GM19193 (cell line): ENCODE data around the gene ESYT2.

Source experiments
- POLR2A ChIP-seq: IDR thresholded peaks from 4 replicates; pipeline ENCODE4 v1.6.1; 2011; ENCODE audit not compliant: insufficient read depth, insufficient read length; ENCODE audit errors: extremely low read depth

The ESYT2 gene

GRCh38 chr7:158740657-158741293 lies 88.5 kb downstream of the ESYT2 start:
- no peak for TF ChIP-seq POLR2A

DNA sequence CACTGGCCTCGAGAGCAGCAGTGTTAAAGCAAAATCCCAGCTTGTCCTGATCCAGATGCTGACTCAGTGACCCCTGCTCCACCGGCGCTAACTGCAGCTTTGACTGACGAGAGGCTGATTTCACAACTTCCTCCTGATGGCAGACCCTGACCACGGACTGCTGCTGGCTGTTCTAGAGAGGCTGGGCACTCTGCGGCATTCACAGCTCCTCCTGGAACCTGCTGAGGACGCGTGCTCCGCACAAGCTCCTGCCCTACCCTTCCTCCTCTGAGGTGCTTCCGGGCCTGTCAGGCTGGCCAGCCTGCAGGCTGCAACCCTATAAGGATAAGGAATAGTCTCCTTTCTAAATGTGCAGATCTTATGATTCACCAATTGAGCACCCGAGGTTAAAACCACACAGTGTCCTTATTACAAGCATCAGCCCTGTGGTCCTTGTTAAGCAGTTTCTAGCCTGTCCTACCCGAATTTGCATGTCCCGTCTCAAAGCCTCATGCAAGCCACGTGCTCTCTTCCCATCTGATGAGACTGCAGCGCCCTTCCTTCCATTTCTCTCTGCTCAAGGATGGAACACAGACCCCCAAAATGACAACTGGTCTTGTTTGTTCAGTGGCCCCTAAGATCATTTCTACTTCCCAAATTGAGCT lies 89.2 kb downstream of the ESYT2 start:
- no peak for TF ChIP-seq POLR2A

DNA sequence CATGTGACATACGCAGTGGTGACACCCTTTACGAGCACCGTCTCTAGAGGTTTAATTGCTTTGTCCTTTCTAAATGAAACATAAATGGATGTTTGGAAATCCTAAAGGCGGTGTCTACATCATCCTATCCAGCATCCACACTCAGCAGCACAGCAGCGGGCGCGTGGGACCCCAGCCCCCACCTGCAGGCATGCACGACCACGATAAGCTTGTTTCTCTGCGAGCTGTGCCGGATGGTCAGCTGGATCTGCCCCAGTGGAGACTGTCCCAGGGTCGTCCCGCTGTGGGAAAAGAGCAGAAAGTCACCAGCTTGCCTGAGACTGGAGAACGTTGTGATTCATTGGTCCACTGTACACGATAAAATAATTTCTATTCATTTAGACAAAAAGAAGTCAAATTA lies 90.5 kb downstream of the ESYT2 start:
- TF ChIP-seq POLR2A, result no peak

GRCh38 chr7:158737064-158737695 lies 92.1 kb downstream of the ESYT2 start:
- no peak for TF ChIP-seq POLR2A

DNA sequence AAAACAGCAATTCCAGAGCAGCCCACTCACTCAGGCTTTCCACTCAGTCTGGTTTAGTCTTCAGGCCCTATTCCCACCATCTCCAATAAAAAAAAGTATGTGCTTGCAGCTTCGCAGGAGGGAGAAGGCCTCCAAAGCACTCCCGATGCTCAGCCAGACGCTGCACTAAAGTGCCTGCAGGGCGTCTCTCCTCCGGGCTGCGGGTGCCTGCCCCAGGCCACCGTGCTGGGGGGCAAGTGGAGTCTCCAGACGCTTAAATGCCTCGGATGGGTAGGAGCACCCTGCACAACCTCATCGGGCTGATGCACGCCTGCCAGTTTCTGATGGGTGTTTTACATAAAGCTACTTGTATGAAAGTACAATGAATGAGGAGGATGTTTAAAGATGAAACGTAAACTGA lies 93.4 kb downstream of the ESYT2 start:
- TF ChIP-seq POLR2A, result no peak

- TF ChIP-seq POLR2A, result no peak
Measured at GRCh38 chr7:158734861-158735260, 94.4 kb downstream of the ESYT2 start.

DNA sequence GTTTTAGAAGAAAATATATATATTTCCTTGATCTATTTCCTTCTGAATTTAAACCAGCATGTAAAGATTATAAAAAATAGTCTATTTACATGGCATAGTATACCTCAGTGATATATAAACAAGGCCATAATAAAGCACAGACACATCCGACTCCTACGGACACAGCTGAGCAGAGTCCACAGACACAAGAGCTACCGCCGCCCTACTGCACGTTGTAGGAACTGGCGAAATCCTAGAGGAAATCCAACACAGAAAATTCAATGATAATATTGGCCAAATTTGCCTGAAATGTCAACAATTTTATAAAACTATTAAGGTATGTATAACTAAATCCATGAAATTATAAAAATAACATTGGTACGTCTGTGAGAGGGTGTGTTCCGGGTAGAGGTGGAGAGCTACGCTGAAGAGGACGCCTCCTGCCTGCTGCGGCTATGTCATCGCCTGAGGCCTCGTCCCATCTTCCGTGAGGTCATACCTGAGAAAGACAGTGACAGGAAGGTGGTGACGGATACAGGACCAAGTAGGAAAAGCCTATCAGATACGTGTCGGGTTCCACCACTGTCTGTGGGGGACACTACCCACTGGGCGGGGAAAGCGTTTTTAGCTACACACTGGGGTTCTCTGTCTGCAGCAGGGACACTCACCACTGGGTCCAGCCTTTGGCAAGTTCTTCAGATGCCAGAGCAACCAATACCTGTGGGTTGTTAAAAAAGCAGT lies 95.4 kb downstream of the ESYT2 start:
- TF ChIP-seq POLR2A, result no peak

DNA sequence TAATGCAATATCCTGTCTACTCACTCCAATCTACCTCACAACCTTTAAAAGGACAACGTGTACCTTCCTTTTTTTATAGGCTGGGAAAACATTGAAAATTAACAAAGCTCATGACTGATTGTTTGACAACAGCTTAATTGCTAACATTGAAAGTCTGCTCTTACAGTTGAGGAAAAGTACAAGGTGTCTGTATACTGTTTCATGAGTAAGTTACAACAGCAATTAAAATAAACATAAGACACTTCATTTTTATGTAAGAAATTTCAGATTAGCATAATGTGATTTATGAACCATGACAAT lies 96.1 kb downstream of the ESYT2 start:
- TF ChIP-seq POLR2A, result no peak

GRCh38 chr7:158732494-158733219 lies 96.7 kb downstream of the ESYT2 start:
- TF ChIP-seq POLR2A, result no peak

GRCh38 chr7:158731761-158732160 lies 97.5 kb downstream of the ESYT2 start:
- no peak for TF ChIP-seq POLR2A

DNA sequence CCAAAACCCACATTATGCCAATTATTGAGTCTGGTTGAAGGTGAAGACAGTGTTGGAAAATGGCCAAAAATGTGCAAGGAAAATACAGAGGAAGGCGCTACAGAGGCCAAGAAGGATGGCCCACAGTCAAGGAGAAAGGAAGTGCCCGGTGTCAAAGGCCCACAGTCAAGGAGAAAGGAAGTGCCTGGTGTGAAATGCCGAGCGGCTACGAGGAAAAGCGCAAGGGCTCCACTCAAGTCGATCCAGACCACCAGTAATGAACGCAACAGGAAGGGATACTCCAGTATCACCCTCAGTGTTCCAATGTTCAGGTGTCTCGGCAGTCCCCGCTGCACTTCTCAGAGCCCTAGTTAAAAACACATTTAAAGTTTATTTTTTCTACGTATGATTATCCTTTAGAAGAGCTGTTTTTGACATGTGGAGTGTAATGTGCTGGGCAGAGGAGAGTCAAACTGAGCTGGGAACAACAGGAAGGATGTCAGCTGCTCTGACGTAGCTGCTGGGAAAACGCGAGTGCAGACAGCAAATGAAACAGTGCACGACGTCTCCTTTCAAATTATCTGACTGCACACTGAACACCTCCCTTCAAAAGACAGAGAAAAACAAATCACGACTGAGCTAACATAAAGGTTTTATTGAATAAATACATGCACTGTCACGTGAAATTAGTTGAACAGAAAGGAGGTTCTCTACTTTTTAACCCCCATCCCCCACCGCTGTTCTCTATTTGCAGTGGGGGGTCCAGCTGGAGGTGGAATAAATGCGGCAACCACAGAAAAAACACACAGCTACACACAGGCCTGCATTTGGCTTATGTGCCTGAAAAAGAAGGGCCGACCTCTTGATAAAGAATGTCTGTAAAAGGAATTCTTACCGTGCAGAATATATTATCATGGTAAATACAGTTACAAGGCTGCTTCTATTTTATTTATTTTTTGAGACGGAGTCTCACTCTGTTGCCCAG lies 98.6 kb downstream of the ESYT2 start:
- TF ChIP-seq POLR2A, result no peak

DNA sequence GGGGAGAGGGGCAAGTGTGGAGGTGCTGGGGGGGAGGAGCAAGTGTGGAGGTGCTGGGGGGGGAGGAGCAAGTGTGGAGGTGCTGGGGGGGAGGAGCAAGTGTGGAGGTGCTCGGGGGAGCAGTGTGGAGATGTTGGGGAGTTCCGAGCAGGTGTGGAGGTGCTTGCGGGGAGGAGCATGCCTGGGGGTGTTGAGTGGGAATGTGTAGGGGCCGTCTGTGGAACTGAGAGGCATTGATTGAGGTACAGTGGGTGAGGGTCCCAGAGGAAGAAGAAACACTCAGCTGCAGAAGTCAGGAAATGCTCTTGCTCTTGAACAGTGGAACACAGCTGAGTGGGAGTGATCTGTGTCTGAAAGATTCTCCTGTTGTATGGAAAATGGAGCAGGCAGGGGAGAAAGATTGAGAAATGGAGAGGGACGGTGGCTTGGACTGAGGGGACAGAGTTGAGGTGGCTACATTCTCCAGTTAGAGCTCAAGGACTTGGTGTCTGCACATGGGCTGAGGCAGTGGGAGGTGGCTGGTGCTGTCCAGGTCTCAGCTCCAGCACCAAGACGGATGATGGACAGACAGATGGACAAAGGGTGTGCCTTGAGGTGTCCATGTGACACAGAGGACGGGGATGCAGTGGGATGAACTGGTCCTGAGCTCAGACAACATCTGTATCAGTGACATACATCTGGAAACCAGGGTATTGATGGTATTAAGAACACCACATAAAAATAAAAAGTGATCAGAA lies 99.5 kb downstream of the ESYT2 start:
- no peak for TF ChIP-seq POLR2A

DNA sequence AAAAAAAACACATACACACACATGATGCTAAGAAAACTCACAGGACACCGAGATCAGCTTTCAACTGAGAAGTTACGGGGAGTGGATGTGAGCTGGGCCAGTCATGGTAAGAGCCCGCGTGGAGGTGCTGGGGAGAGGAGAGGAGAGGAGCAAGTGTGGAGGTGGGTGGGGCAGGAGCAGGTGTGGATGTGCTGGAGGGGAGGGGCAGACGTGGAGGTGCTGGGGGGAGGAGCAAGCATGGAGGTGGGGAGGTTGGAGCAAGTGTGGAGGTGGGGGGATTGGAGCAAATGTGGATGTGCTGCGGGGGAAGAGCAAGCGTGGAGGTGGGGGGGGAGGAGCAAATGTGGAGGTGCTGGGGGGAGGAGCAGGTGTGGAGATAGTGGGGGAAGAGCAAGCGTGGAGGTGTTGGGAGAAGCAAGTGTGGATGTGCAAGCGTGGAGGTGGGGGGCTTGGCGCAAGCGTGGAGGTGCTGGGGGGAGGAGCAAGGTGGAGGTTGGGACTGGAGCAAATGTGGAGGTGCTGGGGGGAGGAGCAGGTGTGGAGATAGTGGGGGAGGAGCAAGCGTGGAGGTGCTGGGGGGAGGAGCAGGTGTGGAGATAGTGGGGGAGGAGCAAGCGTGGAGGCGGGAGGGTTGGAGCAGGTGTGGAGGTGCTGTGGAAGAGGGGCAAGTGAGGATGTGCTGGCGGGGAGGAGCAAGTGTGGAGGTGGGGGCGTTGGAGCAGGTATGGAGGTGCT lies 100.2 kb downstream of the ESYT2 start:
- TF ChIP-seq POLR2A, result no peak
